Thyroid gland (tissue), 4 donors: Measurements from ENCODE around the gene FLNA.

Experiments used
- POLR2A ChIP-seq, 2 donors: fragments of 450-650 bp; IDR thresholded peaks; one replicate each; pipeline ENCODE4 v1.6.1; 2017; ENCODE audit warnings: antibody characterized with exemption in 2 of 2, mild to moderate bottlenecking in 2 of 2, moderate library complexity in 1 of 2
- TF ChIP-seq, protein P1 (sequence below), 6 experiments: fragments of 200-600 bp in 3 of 6; fragments of 450-650 bp in 3 of 6; sonication (generic) in 3 of 6; IDR thresholded peaks; one replicate each; pipeline ENCODE4 v1.5.1; 2016 to 2019; ENCODE audit warnings: antibody characterized with exemption in 6 of 6, mild to moderate bottlenecking in 2 of 6, inconsistent platforms in 1 of 6, moderate library complexity in 1 of 6

DNA sequence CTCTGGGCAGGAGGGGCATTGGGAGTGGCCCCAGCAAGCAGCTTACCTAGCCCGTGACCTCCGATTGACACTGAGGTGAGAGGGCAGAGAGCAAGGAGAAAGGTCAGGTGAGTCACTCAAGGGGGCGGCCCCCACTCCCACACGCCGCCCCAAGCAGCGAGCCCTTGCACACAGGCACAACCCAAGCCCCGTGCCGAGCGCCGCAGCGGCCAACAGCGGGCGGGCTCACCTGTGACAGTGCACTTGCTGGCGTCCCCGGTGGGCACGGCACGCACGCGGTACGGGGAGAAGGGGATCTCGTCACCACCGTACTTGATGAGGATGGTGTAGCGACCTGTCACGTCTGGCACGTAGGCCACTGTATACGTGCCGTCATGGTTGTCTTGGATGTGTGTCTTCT is 17.2 kb downstream of the FLNA start:
- TF ChIP-seq, protein P1, sequence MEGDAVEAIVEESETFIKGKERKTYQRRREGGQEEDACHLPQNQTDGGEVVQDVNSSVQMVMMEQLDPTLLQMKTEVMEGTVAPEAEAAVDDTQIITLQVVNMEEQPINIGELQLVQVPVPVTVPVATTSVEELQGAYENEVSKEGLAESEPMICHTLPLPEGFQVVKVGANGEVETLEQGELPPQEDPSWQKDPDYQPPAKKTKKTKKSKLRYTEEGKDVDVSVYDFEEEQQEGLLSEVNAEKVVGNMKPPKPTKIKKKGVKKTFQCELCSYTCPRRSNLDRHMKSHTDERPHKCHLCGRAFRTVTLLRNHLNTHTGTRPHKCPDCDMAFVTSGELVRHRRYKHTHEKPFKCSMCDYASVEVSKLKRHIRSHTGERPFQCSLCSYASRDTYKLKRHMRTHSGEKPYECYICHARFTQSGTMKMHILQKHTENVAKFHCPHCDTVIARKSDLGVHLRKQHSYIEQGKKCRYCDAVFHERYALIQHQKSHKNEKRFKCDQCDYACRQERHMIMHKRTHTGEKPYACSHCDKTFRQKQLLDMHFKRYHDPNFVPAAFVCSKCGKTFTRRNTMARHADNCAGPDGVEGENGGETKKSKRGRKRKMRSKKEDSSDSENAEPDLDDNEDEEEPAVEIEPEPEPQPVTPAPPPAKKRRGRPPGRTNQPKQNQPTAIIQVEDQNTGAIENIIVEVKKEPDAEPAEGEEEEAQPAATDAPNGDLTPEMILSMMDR (IDR thresholded peaks at IDR 0.05), result no peak
- no peak for TF ChIP-seq POLR2A (IDR thresholded peaks at IDR 0.05)
